Middle frontal gyrus (tissue), 1 donor: Measurements from ENCODE around the gene IGLL5.

Experiments
- DNase-seq: peaks from one replicate; pipeline ENCODE4 v3.0.0-alpha.2; 2015; ENCODE audit warnings: low spot score; ENCODE audit errors: extremely low spot score

The IGLL5 gene

GRCh38 chr22:22858559-22858937 lies 29.1 kb upstream of the IGLL5 start:
- no peak for DNase-seq

GRCh38 chr22:22863001-22863400 lies 24.6 kb upstream of the IGLL5 start:
- no peak for DNase-seq

DNA sequence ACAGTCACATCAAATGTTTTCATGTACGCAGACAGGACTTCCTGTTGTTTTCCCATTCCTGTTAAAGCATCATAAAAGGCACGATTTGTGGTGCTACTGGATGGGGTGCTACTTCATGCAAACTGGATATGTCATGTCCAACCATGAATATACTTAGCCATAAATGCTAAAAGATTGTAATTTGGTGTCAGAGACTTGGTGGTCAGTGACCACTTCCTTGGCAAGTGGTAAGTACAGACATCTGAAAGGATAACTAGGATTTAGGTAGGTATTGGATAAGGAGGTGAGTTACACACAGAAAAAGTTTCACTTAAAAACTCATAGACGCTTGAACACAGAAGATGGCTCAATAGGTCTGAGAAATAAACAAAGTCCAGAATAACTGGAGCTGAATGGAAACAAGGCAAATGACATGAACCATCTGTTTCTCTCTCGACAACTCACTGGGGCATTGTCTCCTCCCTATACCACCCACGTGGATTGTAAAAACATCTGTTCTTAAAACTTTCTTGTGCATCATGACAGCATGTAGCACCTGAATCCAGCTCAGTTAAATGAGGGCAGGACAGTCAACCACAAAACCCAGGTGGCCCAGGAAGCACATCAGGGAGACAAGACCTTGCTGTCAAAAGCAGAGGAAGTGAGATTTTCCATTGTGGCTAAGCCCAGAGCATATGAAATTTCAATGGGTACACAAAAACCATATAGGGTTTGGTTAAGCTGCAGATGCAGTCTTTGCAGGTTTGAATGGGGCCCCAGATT lies 22.1 kb upstream of the IGLL5 start:
- DNase-seq, result no peak

- DNase-seq, result no peak
Measured at GRCh38 chr22:22866381-22867111, 21.1 kb upstream of the IGLL5 start.

- no peak for DNase-seq
Measured at GRCh38 chr22:22867996-22868715, 19.5 kb upstream of the IGLL5 start.

DNA sequence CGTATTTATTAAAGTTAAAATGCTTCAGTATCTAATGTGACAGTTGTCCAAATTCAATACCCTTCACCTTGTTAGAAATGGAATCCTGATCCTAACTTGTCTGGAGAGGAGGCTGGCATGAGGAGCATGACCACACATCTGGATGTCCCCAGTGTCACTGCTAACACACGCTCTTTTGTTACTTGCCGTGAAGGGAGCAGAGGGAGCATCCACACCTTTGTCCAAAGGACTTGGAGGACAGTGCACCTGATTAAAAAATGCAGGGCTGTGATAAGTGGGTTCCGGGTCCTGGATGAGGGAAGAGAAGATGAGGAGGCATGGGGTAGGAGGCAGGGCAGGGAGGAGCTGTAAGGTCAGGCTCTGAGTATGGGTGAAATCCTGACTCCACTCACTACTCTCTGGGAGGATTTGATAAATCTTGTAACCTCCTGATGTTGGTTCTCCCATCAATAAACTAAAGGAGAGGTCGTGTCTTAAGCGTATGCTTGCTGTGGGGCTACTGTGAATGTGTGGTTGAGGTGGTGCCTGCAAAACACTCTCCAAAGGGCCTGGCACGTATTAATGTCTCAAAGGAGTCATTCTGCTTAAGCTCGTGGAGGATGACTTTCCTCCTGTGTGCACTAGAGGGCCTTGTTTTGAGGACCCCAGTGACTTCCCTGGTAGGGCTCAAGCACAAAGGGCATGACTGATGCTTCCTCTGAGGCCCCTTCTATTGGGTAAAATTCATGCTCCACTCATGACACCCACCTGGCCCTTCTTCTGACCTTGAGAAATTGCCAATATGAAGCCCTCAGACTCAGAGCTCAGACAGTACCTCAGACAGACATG lies 16.8 kb upstream of the IGLL5 start:
- DNase-seq, result no peak

DNA sequence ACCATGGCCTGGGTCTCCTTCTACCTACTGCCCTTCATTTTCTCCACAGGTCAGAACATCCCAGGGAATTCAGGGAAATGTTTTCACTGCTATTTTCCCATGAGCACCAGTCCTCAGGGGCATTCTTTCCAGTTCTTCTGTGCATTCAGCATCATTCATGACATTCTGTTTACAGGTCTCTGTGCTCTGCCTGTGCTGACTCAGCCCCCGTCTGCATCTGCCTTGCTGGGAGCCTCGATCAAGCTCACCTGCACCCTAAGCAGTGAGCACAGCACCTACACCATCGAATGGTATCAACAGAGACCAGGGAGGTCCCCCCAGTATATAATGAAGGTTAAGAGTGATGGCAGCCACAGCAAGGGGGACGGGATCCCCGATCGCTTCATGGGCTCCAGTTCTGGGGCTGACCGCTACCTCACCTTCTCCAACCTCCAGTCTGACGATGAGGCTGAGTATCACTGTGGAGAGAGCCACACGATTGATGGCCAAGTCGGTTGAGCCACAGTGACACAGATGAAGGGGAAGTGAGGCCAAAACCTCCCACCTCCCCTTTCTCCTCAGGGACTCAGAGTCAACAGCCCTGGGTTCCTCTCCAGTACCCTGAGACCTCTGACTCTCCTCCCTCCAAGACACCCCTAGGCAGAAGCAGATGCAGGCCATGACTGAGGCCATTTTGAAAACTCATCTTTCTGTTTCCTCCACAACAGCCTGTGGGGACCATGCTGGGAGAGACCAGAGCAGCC lies 15.9 kb upstream of the IGLL5 start:
- no peak for DNase-seq

- no peak for DNase-seq
Measured at GRCh38 chr22:22872722-22873708, 14.6 kb upstream of the IGLL5 start.

GRCh38 chr22:22877523-22878210 lies 9.9 kb upstream of the IGLL5 start:
- DNase-seq, result no peak

GRCh38 chr22:22878211-22878570 lies 9.4 kb upstream of the IGLL5 start:
- DNase-seq, result no peak

- DNase-seq, result no peak
Measured at GRCh38 chr22:22878801-22879674, 8.6 kb upstream of the IGLL5 start.

DNA sequence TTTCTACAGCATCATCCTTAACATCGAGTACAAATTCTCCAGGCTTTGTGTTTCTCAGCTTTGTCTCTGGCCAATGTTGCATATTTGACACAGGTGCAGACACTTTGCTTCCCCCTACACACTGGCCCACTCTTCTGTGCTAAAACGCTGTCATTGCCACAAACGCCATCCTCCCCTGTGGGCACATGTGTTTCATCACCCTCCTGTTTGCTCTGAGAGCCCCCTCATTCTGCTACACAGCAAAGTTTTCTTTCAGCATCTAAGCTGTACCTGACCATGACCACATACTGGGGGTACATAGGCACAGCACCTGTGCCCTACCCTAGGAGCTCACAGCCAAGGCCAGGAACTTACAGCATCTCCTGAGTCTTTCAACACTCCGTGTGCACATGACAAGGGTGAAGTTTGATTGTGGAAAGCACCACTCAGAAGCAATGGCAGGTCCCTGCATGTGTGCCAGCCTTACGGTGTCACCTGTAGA lies 7.9 kb upstream of the IGLL5 start:
- no peak for DNase-seq

DNA sequence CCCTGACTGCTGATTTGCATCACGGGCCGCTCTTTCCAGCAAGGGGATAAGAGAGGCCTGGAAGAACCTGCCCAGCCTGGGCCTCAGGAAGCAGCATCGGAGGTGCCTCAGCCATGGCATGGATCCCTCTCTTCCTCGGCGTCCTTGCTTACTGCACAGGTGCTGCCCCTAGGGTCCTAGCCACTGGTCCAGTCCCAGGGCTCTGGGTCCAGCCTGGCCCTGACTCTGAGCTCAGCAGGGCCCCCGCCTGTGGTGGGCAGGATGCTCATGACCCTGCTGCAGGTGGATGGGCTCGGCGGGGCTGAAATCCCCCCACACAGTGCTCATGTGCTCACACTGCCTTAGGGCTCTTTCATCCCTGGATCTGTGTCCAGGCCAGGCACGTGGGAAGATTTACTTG lies 7.0 kb upstream of the IGLL5 start:
- DNase-seq, result no peak

DNA sequence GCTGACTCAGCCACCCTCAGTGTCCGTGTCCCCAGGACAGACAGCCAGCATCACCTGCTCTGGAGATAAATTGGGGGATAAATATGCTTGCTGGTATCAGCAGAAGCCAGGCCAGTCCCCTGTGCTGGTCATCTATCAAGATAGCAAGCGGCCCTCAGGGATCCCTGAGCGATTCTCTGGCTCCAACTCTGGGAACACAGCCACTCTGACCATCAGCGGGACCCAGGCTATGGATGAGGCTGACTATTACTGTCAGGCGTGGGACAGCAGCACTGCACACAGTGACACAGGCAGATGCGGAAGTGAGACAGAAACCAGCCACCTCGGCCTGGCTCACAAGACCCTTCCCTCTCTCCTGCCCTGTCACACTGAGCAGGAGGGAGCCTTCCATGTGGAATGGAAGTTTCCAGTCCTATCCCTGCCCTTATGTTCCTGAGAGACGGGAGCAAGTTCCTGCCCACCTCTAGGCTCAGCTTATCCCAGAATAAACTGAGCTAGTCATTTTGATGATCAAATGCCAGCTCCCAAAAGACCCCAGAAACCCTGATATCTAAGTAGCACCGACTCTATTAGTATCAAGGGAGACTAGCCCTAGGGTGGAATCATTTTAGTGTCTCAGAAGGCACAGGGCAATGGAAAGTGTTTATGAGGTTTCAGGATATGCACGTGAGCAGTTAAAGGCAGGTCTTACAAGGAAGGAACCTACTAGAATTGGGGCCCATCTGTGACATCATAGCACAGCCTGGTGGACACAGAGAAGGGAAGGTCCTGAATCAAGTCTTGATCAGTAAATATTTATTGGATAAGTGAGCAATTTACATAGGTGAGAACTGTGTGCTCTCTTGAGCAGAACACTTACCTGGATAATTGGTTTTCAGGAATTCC lies 6.3 kb upstream of the IGLL5 start:
- DNase-seq, result no peak

GRCh38 chr22:22882033-22882717 lies 5.4 kb upstream of the IGLL5 start:
- no peak for DNase-seq

GRCh38 chr22:22883090-22883727 lies 4.4 kb upstream of the IGLL5 start:
- DNase-seq, result no peak
